GM21528 (cell line): ENCODE measurements around the gene GPR21.

Experiments used
- ATAC-seq: cut with Tn5 transposase; IDR thresholded peaks from one replicate; pipeline ENCODE4 v1.9.1; 2021; ENCODE audit warnings: mild to moderate bottlenecking, moderate library complexity; ENCODE audit not compliant: unreplicated experiment, low FRiP score

The GPR21 gene

GRCh38 chr9:123062351-123063176 is 29.1 kb downstream of the GPR21 start:
- ATAC-seq, result no peak

GRCh38 chr9:123063177-123063598 is 29.7 kb downstream of the GPR21 start:
- no peak for ATAC-seq

GRCh38 chr9:123063896-123064295 is 30.4 kb downstream of the GPR21 start:
- ATAC-seq, result no peak

DNA sequence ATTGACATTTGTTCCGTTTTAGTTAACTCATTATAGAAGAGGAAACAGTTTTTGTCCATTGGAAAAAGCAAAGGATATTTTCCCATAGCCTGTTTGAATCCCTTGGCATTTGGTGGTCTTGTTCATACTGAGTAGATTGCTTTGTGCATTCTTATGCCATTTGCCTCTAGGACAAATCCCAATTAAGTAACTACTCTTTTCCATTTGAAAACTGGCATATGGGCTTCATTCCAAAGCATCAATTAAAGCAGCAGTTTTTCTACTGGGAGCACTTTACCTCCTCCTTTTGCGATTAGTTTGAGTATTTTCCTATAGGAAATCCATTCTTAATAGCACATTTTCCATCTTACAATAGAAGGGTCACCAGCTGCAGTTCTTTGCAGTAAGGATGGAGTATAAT is 31.2 kb downstream of the GPR21 start:
- no peak for ATAC-seq

DNA sequence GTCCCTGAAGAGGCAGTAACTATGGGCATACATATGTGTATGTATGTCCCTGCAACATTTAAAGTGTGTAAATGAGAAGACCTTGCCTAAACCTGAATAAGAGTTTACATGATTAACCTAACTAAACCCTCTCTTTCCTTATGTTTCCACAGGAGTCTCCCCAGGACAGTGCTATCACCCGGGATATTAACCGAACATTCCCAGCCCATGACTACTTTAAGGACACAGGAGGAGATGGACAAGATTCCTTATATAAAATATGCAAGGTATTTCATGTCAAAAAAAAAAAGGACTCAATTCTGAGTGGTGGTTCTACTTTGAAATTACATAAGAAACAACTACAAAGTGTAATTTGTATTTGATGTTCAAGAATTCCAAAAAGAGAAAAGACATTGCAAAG is 31.7 kb downstream of the GPR21 start:
- no peak for ATAC-seq

- no peak for ATAC-seq
These were observed 33.7 kb downstream of the GPR21 start for GRCh38 chr9:123067136-123067535.

DNA sequence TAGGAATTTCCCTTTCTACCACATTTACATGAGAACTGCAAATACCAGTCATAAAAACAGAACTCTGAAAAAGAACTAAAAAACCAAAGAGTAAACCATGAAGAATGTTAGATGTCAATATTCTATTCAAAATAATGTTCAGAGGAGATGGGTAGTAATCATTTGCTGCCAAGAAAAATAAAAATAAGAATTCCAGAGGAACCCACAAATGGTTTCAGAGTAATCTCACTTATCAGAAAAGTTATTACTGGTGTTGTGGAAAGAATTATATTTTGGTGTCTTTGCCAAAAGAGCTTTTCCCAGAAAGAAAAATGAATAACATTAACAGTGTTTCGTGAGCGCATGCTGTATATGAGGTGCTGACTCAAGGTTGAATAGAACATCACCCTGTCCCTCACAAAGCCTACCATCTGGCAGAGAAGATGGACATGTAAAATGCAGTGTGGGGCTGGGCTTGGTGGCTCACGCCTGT is 35.6 kb downstream of the GPR21 start:
- ATAC-seq, result no peak

DNA sequence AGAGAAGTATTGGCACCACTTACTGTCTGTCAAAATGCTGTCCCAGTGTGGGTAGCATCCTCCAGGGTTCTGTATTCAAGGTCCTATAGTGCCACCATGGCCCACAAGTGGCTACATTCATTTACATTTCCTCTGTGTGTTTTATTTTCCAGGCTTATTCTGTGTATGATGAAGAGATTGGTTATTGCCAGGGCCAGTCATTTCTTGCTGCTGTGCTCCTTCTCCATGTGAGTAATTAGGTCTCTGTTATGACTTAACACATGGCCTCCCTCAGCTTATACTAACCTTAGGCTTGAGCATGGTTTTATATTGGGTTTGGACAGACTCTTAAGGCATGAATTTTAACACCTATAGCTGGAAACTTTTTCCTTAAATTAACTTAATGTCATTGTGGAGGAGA is 36.7 kb downstream of the GPR21 start:
- no peak for ATAC-seq

DNA sequence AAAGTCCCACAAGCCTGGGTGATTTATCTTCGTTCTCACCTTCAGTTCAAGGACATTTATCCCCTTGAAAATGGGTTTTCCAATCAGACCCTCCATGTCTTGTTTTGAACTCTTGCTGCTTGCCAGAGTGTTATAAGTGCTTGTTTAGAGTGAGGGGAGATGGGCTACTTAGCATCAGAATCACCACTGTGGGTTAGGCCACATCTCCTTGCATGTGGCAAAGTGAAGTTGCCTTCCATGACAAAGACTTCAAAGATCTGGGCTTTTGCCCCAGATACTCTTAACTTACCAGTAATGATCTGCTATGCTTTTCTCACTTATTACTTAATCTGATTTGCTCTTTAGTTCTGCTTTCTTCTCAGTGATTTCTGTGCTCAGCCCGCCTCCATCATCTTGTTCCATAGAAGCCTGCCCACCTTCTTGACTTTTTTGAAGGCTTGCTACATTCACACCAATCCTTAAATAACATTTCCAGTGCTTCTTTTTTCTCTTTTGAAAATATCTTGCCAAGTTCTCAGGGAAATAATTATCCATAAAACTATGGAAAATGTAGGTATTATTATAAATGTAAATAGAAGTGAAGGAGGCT is 39.0 kb downstream of the GPR21 start:
- ATAC-seq, result no peak

DNA sequence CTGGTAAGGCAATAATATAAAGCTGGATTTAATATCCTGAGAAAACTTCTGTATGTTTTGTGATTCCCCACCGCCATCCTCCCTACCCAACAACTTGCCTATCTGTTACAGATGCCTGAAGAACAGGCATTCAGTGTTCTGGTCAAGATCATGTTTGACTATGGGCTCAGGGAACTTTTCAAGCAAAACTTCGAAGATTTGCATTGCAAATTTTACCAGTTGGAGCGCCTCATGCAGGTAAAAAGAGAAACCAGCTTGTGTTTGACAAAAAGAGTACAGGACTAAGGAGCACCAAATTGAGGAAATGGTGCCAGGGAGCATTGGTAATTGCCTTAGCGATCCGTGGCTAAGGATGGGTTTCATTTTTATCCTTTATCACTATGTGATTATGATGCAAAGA is 40.0 kb downstream of the GPR21 start:
- no peak for ATAC-seq

DNA sequence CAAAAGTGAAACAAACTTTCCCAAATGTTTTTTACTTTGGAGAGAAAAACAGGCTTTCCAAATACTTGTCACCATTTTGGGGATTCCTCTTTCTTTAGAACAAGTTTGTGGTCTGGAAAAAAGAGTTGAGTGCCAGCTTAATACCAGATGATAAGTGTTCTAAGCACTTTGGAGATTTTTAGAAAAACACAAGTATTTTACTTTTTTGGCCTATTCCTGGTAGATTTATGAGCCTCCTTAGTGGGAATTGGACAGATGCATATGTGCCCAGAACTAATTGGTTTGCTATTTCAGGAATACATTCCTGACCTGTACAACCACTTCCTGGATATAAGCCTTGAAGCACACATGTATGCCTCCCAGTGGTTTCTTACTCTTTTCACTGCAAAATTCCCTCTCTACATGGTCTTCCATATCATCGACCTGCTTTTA is 40.5 kb downstream of the GPR21 start:
- ATAC-seq, result no peak

DNA sequence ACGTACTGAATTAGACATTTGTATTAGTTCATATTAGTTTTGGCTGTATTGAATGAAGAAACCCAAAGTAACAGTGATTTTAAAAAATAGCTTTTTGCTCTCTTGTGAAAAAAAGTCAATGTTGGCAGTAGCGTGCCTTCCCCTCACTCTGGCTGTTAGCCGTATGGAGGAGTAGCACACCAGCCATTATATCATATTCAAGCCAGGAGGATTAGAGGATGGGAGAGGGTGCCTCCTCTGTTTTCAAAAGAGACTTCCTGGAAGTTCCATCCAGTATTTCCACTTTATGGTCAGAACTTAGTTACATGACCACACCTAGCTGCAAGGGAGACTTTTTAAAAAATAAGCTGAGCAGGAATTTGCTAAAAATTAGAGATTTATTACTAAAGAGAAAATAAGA is 41.2 kb downstream of the GPR21 start:
- ATAC-seq, result no peak

- ATAC-seq, result no peak
These were observed 47.0 kb downstream of the GPR21 start for GRCh38 chr9:123080444-123080843.

DNA sequence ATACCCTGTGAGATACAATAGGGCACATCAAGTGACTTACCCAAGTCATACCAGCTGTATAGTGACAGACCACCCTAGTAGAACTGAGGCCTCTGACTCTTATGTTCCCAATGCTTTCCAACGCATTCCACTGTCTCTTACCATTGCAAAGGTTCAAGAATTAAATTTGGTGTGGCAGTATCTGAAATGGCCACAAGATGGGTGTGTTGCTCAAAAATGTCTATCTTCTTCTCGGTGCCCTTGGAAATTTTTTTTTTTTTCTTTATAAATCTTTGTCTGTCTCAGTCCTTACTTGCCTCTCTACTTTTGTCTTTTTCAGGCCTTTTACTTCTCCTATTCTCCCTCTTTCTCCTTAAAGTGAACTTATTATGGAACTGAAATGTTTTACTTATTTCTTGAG is 48.4 kb downstream of the GPR21 start:
- ATAC-seq, result no peak

DNA sequence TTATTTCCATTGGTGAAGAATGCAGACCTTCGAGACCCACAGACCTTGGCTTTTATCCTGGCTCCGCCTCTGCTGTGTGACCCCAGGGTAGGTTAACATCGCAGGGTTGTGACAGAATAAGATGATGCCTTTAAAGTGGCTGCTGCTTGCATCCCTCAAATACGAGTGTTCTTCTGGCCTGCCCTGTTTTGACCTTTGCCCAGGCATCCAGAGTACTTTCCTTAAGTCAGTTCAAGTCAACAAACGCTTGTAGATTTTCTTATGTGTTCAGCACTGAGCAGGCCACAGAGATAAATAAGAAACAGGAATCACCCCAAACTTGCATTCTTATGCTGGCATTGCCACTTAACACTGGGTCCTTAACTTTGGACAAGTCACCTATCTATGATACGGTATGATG is 50.2 kb downstream of the GPR21 start:
- ATAC-seq, result no peak

DNA sequence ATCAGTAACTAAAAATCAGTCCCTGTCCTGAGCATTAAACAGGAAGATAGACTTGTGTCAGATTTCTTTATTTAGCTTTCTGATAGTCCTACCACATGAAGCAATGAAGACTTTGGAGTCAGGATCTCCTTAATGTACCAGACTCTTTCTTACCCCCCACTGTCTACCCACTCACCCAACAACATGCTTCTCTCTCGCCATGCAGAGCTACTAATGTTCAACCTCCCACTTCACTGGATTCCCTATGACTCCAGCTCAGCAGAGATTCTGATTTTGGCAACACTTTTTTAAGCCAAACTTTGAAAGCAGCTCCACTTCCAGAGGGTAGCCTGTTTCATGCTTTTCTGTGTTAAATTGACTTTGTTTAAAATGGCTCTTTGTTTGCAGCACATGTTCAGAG is 50.8 kb downstream of the GPR21 start:
- ATAC-seq, result no peak
